Fibroblast of skin of abdomen (primary cell): ENCODE measurements around the gene FAHD1.
A peak's percentile ranks its signal among the peaks of the same experiment; 100 is the strongest.
"Not testable (repeated sequence)": the region's sequence is repeated elsewhere in the genome, so short reads cannot be mapped to it uniquely, and the experiment has no call there.

Experiments used
- DNase-seq: peaks from one replicate; pipeline ENCODE4 v3.0.0-alpha.2; 2013

The FAHD1 gene

GRCh38 chr16:1789643-1790045 is 37.4 kb upstream of the FAHD1 start:
- no peak for DNase-seq

DNA sequence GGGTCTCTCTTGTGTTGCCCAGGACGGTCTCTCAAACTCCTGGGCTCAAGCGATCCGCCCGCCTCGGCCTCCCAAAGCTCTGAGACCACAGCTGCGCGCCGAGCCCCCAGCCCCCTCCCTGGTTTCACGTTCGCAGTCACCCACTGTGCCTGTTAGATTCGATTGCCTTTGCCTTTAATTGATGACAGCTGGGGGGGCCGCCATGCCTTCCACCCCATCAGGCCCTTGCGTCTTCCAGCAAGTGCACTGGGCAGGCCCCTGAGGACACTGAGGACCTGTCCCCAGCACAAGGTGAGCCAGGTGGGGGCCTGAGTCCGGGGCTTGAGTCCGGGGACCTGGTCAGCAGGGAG is 36.8 kb upstream of the FAHD1 start:
- no peak for DNase-seq

- no peak for DNase-seq
Observed at GRCh38 chr16:1790611-1791255, 36.3 kb upstream of the FAHD1 start.

DNA sequence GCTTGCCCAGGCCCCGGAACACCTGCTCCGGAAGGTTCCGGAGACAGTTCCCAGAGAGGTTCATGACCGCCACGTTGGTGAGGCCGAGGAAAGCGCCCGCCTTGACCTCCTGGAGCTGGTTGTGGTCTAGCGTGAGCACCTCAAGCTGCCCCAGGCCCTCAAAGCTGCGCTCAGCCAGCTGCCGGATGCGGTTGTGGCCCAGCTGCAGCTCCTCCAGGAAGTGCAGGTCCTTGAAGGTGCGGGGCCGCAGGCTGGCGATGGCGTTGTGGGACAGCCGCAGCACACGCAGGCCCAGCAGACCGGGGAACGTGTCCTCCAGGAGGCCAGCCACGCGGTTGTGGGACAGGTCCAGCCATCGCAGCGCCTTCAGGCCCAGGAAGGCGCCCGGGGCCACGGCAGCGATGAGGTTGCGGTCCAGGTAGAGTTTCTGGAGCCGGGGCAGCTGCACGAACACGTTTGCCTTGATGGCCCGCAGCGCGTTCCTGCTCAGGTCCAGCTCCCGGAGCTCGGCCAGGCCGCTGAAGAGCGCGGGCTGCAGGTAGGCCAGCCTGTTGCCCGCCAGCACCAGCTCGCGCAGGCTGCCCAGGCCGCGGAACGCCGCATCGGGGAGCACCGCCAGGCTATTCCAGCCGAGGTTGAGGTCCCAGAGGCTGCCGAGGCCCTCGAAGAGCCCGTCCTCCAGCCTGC is 35.6 kb upstream of the FAHD1 start:
- DNase-seq, result no peak

DNA sequence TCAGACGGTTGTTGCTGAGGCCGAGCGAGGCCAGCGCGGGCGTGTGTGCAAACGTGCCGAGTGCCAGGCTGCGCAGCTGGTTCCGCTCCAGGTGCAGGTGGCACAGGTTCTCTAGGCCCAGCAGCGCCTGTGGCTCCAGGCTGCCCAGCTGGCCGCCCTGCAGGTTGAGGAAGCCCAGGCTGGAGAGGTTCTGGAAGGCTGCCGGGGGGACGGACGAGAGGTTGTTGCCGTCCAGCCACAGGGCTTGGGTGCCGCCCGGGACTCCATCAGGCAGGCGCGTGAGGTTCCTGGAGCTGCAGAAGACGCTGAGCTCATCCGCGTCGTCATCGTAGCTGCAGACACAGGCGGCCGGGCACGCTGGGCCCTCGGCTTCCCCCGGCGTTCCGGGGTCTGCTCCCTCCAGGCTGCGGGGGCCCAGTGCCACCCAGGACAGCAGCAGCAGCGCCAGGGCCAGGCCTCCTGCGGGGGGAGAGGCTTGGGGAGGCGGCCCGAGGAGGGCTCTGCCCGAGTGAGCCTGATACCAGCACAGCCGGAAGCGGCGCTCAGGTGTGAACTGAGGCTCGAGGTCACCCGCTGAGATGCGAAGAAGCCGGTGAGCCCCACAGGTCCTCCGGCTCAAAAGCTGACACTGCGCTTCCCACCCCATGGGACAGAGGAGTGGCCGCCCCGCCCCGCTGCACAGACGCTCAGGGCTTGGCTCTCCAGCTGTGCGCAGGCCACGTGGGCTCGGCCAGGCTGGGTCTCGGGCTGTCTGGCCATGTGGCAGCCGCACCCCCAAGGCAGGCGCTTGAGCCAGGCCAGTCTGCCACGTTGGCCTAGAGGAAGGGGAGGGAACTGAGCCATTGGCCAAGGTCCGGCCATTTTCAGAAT is 34.8 kb upstream of the FAHD1 start:
- no peak for DNase-seq

GRCh38 chr16:1792836-1793577 is 34.0 kb upstream of the FAHD1 start:
- DNase-seq, result no peak

GRCh38 chr16:1793578-1794220 is 33.3 kb upstream of the FAHD1 start, which contains the start of gene IGFALS:
TSS of gene IGFALS (minus strand) at chr16:1793705. CDS start at chr16:1793652, 53 bp downstream.
- no peak for DNase-seq

DNA sequence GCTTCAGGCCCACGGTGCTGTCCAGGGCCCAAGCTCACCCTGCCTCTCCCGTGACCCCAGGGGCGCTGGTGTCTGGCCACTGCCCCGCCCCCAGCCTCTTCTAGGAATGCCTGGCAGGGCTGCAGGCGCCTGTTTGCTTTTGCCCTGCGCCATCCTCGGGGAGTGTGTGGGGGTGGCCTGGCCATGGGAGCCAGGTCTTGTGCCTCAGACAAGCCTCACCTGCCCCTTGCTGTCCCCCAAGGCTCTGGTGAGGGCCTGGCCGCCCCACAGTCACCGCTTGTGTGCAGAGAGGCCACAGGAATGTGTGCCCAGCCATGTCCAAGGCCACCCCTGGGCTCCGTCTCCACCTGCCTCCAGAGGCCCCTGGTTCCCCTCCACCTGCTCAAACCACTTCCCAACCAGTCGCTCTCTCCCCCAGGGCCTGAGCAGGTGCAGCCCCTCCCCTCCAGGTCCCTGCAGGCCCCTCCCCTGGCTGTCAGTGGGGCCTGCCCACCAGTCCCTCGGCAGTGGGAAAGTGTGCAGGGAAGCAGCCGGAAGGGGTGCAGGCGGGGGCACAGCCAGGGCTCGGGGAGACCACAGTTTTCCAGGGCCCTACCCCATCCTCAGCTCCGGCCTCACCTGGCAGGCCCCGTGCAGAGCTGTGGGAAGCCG is 32.7 kb upstream of the FAHD1 start:
- DNase-seq, result no peak

- no peak for DNase-seq
Observed at GRCh38 chr16:1794908-1795666, 31.9 kb upstream of the FAHD1 start.

GRCh38 chr16:1799263-1799662 is 27.7 kb upstream of the FAHD1 start:
- not testable (repeated sequence) for DNase-seq

DNA sequence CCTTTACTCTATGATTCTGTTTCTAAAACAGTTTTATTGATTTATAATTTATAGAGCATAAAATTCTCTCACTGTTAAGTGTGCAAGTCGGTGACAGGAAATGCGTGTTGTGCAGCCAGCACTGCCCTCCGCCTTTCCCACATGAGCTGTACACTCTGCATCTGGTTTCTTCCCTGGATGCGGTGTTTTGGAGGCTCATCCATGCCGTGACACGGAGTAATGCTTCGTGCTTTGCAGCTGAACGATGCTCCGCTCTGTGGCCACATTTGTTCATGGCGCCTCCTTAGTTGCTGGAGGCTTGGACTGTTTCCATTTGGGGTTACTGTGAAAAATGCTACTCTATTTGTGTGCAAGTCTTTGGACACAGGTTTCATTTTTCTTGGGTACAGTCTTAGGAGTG is 26.3 kb upstream of the FAHD1 start:
- no peak for DNase-seq

GRCh38 chr16:1807626-1808025 is 19.4 kb upstream of the FAHD1 start:
- no peak for DNase-seq

- no peak for DNase-seq
Observed at GRCh38 chr16:1808691-1809090, 18.3 kb upstream of the FAHD1 start.

DNA sequence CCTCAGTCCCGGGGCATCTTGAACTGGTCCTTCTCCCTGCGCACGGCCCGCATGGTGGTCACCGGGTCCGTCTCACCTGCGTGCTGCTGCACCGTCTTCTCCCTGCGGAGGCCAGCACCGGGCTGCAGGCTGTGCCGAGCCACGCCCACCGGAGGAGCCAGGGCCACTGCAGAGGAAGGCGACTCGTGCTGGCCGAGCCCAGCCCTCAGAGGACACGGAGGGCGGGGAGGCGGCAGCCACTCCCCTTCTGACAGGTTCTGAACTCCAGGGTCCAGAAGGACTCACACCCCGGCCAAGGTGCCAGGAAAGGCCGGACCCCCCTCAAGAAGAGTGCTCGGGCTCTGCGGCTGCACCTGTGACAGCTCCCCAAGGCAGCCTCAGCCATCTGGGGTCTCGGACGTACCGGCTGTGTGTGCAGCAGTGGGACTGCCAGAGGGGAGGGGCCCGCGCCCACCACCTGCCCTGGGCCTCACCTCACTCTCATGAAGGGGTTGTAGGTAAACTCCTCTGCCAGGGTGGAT is 17.7 kb upstream of the FAHD1 start:
- DNase-seq, result no peak

GRCh38 chr16:1810106-1810505 is 16.9 kb upstream of the FAHD1 start:
- no peak for DNase-seq

DNA sequence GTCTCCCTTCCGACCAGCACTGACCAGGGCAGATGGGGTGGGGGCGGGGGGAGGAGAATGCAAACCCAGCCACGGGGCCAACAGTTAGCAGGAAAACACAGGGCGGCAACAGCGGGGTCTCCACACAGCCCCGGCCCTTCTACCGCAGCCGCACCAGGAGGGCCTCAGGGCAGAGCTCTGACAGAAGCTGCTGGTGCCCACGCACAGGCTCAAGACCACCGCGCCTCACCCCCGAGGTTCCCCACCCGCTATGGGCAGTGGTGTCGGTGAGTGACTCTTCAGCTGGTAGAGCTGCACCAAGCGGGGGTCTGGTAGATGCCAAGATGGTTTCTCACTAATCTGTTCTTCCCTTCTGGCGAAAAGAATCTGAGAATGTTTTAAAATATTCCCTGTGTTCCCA is 16.5 kb upstream of the FAHD1 start:
- DNase-seq, result no peak

DNA sequence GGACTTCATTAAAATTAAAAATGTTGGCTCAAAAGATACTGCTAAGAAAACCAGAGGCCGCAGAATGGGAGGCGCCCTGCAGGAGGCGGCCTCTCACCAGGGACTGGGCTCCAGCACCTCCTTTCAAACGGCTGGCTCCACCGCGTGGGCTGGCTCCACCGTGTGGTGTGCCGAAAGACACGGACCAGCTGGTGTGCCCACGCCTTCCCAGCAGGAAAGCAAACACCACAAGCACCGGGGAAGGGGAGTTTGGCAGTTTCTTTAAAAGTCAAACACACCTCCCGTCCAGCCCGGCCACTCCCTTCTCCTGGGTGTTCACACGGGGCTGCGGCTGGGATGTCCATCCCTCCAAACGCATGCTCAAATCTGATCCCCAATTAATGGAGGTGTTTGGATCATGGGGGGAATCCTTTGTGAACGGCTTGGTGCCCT is 14.3 kb upstream of the FAHD1 start:
- DNase-seq, result peak; percentile 48

GRCh38 chr16:1815461-1815860 is 11.5 kb upstream of the FAHD1 start:
- DNase-seq, result no peak

DNA sequence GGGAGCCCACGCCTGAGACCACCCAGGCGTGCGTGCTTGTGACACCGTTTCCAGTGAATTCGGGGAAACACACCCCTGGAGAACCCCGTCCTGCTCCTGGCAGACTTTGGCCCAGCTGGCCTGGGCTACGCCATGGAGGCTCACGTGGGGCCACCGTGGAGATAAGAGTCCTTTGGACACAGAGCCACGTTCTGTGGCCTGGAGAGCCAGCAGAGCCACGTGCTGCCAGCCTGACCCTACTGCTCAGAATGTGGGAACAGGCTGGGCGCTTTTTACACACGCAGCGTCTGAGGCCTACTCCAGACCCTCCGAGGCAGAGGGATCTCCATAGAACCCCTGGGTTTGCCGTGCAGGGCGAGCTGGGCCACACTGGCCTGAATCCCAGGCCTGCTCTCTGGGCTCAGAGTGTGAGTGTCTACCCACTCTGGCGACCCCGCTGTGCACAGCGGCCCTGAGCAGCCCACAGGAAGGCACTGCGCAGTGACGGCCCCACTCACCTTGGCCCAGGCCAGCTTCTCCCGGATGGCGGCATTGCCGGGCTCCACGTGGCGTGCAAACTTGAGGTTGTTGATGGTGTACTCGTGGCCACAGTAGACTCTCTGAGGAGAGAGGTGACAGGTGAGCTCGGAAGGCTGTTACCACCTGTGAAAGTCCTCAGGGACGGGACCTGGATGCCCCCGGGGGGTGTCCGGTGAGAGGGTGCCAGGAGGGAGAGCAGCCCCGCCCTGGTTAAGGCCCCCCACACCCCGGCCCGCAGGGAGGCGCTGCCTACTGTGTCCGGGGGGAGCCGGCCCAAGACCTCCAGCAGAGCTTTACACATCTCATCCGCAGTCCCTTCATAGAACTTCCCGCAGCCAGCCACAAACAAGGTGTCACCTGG is 10.4 kb upstream of the FAHD1 start:
- DNase-seq, result no peak

DNA sequence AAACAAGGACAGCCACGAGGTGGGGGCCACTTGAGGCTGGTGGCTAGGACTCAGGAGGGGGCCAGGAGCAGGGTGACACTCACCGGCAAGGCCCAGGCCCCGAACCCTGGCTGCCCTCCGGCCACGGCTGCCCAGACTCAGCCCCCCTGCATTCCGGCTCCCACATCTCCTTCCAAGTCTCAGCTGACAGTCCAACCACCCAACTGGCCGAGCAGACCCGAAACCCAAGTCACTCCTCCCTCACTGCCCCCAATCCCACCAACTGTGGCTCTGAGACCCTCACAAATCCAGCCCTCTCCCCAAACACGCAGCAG is 9.8 kb upstream of the FAHD1 start:
- no peak for DNase-seq
